ENCODE results near the gene CHRDL2.

The CHRDL2 gene

DNA sequence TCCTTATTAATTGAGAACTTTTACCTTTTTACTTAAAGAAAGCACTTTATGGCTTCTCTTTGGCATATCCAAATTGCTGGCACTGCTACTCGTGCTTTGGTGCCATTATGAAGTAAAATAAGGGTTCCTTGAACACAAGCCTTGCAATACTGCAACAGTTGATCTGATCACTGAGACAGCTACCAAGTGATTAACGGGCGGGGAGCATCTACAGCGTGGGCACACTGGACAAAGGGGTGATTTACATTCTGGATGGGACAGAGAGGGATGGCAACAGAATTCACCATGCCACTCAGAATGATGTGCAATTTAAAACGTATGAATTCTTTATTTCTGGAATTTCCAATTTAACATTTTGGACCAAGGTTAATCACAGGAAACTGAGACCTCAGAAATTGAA is 7.7 kb downstream of the CHRDL2 start:
- no peak for DNase-seq (ENCODE audit: low read depth)
- H3K4me3 ChIP-seq (ENCODE audit: low read length) = no peak overlapping the region
- no peak for TF ChIP-seq CTCF (conservative IDR thresholded peaks at IDR 0.05; ENCODE audit: low read depth, low read length)

DNA sequence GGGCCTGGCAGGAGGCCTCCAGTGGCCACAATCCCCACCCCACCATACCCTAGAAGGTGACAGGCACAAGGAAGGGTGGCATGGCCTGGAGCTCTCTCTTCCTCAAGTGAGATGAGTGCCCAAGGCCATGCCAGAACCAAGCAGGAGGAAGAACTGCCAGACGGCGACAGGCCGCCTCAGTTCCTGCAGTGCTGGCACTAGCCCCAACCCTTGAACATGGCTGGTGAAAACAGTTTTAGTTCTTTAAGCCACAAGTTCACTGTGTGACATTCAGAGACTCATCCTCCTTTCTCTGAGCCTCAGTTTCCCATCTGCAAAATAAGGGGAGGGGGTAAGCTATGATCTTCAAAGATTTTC is 9.8 kb downstream of the CHRDL2 start:
- DNase-seq (ENCODE audit: low read depth) = no peak
- no peak for TF ChIP-seq CTCF (conservative IDR thresholded peaks at IDR 0.05; ENCODE audit: low read depth, low read length)
- H3K4me3 ChIP-seq (ENCODE audit: low read length) = no peak overlapping the region

DNA sequence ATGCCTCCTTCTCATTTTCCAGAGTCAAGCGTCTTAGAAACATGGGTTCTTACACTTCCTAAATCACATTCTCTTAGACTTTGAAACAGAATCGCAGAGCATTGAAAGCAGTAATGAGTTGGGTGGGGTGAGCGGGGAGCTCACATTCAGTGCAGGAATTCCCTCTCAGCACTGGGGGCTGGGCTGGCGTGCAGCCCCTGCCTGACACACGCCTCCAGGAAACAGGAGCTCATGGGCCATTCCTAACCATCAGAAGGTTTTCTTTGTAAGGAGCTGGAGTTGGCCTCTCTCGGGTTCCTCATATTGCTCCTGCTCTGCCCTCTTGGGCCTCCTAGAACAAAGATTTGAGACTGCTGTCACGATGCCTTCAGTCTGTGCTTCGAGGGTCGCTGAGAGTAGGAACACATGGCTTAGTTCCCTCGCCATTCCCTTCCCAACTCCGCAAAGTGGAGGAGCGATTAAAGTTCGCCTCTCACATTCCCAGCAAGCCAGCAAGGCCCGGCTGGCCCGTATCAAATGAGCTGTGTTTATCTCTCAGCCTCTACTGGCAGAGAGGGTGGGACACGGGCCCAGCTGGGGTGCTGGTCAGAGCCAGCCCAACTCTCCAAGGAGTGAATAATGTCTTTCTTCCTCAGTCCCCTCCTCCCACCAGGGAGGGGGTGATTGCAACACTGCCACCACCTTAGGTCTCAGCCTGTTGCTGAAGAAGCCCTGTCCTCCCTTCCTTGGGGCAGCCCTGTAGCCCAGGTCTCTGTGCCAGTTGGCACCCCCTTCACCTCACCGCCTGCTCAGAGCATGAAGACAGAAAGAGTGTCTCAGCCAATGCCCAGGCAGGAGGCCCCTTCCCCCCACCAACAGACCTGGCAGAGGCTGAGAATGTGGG is 10.4 kb downstream of the CHRDL2 start:
- no peak for TF ChIP-seq CTCF (conservative IDR thresholded peaks at IDR 0.05; ENCODE audit: low read depth, low read length)
- DNase-seq (ENCODE audit: low read depth) = no peak
- H3K4me3 ChIP-seq (ENCODE audit: low read length) = no peak overlapping the region

DNA sequence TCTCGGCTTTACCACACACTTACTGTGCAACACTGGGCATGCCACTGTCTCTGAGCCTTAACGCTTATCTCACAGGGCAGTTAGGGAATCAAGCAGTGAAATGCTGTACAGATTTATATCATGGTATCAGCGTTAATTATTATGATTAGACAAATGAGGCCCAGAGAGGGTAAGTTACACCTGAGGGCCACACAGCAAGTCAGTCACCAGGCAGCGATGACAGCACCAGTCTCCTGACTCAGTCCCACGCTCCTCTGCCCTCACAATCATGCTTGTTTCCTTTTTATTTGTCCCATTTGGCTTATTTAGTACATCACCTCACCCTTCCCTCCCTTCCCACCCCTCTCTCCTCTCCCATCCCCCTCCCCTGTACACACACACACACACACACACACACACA is 12.2 kb downstream of the CHRDL2 start:
- no peak for DNase-seq (ENCODE audit: low read depth)
- H3K4me3 ChIP-seq (ENCODE audit: low read length) = no peak overlapping the region
- TF ChIP-seq CTCF (conservative IDR thresholded peaks at IDR 0.05; ENCODE audit: low read depth, low read length) = no peak

- DNase-seq (ENCODE audit: low read depth) = no peak
- no peak overlapping the region for H3K4me3 ChIP-seq (ENCODE audit: low read length)
- TF ChIP-seq CTCF (conservative IDR thresholded peaks at IDR 0.05; ENCODE audit: low read depth, low read length) = no peak
Observed at GRCh38 chr11:74717221-74717969, 13.8 kb downstream of the CHRDL2 start.

- H3K4me3 ChIP-seq (ENCODE audit: low read length) = no peak overlapping the region
- no peak for TF ChIP-seq CTCF (conservative IDR thresholded peaks at IDR 0.05; ENCODE audit: low read depth, low read length)
- DNase-seq (ENCODE audit: low read depth) = no peak
Observed at GRCh38 chr11:74714904-74715303, 16.3 kb downstream of the CHRDL2 start.
